PC-3 (cell line): ENCODE data around the gene FARP1. TPM values are rescaled to one million over a fixed set of nuclear protein-coding genes. Genes with fewer than 3 reads are reported as not detected.

Source experiments
- ATAC-seq: fragments of 200-7000 bp; cut with Tn5 transposase; 2 replicates; pipeline ENCODE4 v1.9.1; 2020; ENCODE audit warnings: mild to moderate bottlenecking, moderate library complexity
- BruUV-seq: library from RNA; stranded (reverse); fragments of 400-500 nt; replicated peaks from 2 replicates; lab custom pipeline; 2021; lab: Mats Ljungman, UMichigan
- CTCF ChIA-PET: fragments of 300-600 bp; sonication (Branson Sonifier 250); formaldehyde crosslinking; loops from one replicate; lab custom pipeline; 2022; ENCODE audit warnings: antibody characterized with exemption; lab: Charles Lee
- POLR2A ChIA-PET: fragments of 300-600 bp; sonication (Branson Sonifier 250); formaldehyde crosslinking; loops from one replicate; lab custom pipeline; 2022; ENCODE audit warnings: antibody characterized with exemption; ENCODE audit not compliant: unreplicated experiment; lab: Charles Lee
- DNase-seq: peaks from one replicate; pipeline ENCODE4 v3.0.0-alpha.2; 2015
- H2AFZ ChIP-seq: fragments of 300-600 bp; sonication (generic); 2 replicates; pipeline ENCODE4 v1.6.0; 2016; ENCODE audit warnings: antibody characterized with exemption, low read length
- H3F3A ChIP-seq: fragments of 300-600 bp; sonication (generic); one replicate; pipeline ENCODE4 v1.6.0; 2017; ENCODE audit warnings: antibody characterized with exemption, low read length, control low read depth, mild to moderate bottlenecking; ENCODE audit not compliant: unreplicated experiment
- H3K27ac ChIP-seq: fragments of 300-600 bp; sonication (generic); 2 replicates; pipeline ENCODE4 v1.5.1; 2016; ENCODE audit warnings: mild to moderate bottlenecking, low read length
- H3K27me3 ChIP-seq: fragments of 300-600 bp; sonication (generic); 2 replicates; pipeline ENCODE4 v1.6.1; 2016; ENCODE audit warnings: low read length, mixed read lengths
- H3K36me3 ChIP-seq: fragments of 300-600 bp; sonication (generic); 2 replicates; pipeline ENCODE4 v1.6.1; 2016; ENCODE audit warnings: low read depth, mixed run types, low read length, mixed read lengths
- H3K4me1 ChIP-seq: fragments of 300-600 bp; sonication (generic); 2 replicates; pipeline ENCODE4 v1.5.1; 2016; ENCODE audit warnings: low read length; ENCODE audit not compliant: insufficient read depth
- H3K4me2 ChIP-seq: fragments of 300-600 bp; sonication (generic); 2 replicates; pipeline ENCODE4 v1.6.0; 2016; ENCODE audit warnings: low read length
- H3K4me3 ChIP-seq: fragments of 300-600 bp; sonication (generic); 2 replicates; pipeline ENCODE4 v1.5.1; 2016; ENCODE audit warnings: mild to moderate bottlenecking, low read length, mixed read lengths
- H3K79me2 ChIP-seq: fragments of 300-600 bp; sonication (generic); 2 replicates; pipeline ENCODE4 v1.6.1; 2017; ENCODE audit warnings: low read length, mixed read lengths
- H3K9ac ChIP-seq: fragments of 300-600 bp; sonication (generic); 2 replicates; pipeline ENCODE4 v1.6.0; 2016; ENCODE audit warnings: mild to moderate bottlenecking, low read length
- H3K9me2 ChIP-seq: fragments of 300-600 bp; sonication (generic); replicated peaks from 2 replicates; pipeline ENCODE4 v1.6.1; 2016; ENCODE audit warnings: mixed run types, low read length, mixed read lengths
- H3K9me3 ChIP-seq: fragments of 300-600 bp; sonication (generic); 2 replicates; pipeline ENCODE4 v1.6.1; 2016; ENCODE audit warnings: low read length, mixed read lengths
- H4K20me1 ChIP-seq: fragments of 300-600 bp; sonication (generic); 2 replicates; pipeline ENCODE4 v1.6.1; 2016; ENCODE audit warnings: low read length, mixed read lengths
- EZH2 ChIP-seq: fragments of 300-600 bp; sonication (generic); IDR thresholded peaks from one replicate; pipeline ENCODE4 v1.6.1; 2017; ENCODE audit warnings: antibody characterized with exemption, mild to moderate bottlenecking, low read length; ENCODE audit not compliant: unreplicated experiment
- EZH2phosphoT487 ChIP-seq: fragments of 300-600 bp; sonication (generic); IDR thresholded peaks from 2 replicates; pipeline ENCODE4 v1.6.1; 2018; ENCODE audit warnings: mild to moderate bottlenecking, antibody characterized with exemption, low read length, borderline replicate concordance
- intact Hi-C: fragments of 100-400 bp; cut with micrococcal nuclease; formaldehyde crosslinking; loops from 2 replicates; pipeline ENCODE4 v1.9.0; 2023
- total RNA-seq: library from RNA; depleted of rRNA; stranded (reverse); fragments of >200 nt; gene quantifications from 2 replicates; pipeline ENCODE4 v1.2.3, GENCODE V29; 2014
- TF ChIP-seq, protein P1 (sequence below): fragments of 300-600 bp; sonication (generic); conservative IDR thresholded peaks from 2 replicates; pipeline ENCODE4 v1.5.1; 2017; ENCODE audit warnings: antibody characterized with exemption, low read depth, mild to moderate bottlenecking, low read length

The FARP1 gene
- total RNA-seq, 1 experiment from 2014 or later = 18.2 TPM

DNA sequence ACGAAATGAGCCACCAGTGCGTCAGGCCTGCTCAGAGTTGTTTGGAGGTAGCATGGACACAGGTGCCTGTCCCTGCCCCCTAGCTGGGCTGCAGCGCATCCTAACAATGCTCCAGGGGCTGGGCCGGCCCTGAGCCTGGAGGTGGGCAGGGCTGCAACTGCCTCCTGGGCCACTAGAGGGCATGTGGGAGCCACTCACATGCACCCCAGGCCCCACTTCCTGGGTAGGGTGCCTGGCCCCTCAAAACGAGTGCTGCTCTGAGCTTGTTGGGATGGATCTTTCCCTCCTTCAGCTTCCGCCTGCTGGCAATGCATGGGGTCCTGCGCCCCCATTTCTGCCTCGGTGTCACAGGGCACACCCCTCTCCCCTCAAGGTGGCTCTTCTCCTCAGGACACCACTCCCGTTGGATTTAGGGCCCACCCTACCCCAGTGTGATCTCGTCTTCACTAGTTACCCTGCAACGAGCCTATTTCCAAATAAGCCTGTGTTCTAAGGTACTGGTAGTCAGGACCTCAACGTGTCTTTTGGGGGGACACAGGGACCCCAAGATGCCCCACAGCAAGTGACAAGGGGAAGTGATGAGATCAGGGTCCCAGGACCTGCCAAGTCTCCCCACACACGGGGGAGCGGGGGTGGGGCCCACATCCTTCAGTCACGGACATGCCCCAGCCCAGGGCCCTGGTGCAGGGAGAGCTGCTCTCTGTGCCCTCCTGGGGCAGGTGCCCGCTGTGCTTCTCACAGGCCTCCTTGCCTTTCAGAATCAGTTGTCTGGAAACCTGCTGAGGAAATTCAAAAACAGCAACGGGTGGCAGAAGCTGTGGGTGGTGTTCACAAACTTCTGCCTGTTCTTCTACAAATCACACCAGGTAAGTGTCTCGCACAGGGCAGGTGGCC lies 302.7 kb downstream of the FARP1 start:
- no peak overlapping the region for H2AFZ ChIP-seq
- no peaks in the 10 kb centered on the region for H3F3A ChIP-seq
- H3K27ac ChIP-seq = no peak overlapping the region
- intact Hi-C loops = loop anchor here (1.0 to 10.0 kb wide), 3 partner anchors 129 to 397 kb away; partner anchors contain the start of gene STK24
- H3K36me3 ChIP-seq = peaks cover 8% of the 10 kb centered on the region
- no peaks in the 10 kb centered on the region for H4K20me1 ChIP-seq
- no peaks in the 10 kb centered on the region for H3K79me2 ChIP-seq
- ChIA-PET POLR2A (no interaction called here), CTCF (interaction anchor here (0.7 to 1.2 kb wide), 2 partner anchors 208 to 228 kb away, joined by 3 to 4 read pairs; no protein-coding TSS in a partner anchor)
- BruUV-seq = no TSS peak
- no peak for TF ChIP-seq EZH2phosphoT487
- TF ChIP-seq, protein P1, sequence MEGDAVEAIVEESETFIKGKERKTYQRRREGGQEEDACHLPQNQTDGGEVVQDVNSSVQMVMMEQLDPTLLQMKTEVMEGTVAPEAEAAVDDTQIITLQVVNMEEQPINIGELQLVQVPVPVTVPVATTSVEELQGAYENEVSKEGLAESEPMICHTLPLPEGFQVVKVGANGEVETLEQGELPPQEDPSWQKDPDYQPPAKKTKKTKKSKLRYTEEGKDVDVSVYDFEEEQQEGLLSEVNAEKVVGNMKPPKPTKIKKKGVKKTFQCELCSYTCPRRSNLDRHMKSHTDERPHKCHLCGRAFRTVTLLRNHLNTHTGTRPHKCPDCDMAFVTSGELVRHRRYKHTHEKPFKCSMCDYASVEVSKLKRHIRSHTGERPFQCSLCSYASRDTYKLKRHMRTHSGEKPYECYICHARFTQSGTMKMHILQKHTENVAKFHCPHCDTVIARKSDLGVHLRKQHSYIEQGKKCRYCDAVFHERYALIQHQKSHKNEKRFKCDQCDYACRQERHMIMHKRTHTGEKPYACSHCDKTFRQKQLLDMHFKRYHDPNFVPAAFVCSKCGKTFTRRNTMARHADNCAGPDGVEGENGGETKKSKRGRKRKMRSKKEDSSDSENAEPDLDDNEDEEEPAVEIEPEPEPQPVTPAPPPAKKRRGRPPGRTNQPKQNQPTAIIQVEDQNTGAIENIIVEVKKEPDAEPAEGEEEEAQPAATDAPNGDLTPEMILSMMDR = peak; percentile 80
- no peak for TF ChIP-seq EZH2
- no peak overlapping the region for H3K9ac ChIP-seq
- H3K27me3 ChIP-seq = no peaks in the 10 kb centered on the region
- peaks cover 17% of the 10 kb centered on the region for H3K4me1 ChIP-seq
- no peak overlapping the region for H3K4me3 ChIP-seq
- peak; percentile 72 for DNase-seq
- no peaks in the 10 kb centered on the region for H3K9me3 ChIP-seq
- no peak overlapping the region for H3K4me2 ChIP-seq
- H3K9me2 ChIP-seq = no peaks in the 10 kb centered on the region
- peak; percentile 79 for ATAC-seq

DNA sequence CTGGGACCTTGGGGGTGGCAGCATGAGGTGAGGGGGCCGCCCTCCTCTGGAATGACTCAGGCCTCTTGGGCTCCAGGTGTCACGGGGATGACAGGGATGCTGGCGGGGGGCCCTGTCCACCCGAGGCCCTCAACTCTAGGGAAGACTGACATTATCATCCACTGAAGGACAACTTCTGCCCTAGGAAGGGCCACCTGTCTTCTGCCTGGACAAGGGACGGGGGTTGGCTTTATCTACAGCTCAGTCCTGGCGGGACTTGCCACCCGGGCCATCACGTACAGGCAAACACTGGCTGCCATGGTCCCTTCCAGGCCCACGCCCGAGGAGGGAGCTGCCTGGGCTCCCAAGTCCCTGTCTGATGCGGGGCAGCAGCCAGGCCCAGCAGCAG lies 303.3 kb downstream of the FARP1 start:
- no peaks in the 10 kb centered on the region for H3F3A ChIP-seq
- H3K4me2 ChIP-seq = no peak overlapping the region
- H3K9ac ChIP-seq = no peak overlapping the region
- DNase-seq = no peak
- H3K79me2 ChIP-seq = no peaks in the 10 kb centered on the region
- ChIA-PET CTCF (interaction anchor here (1.2 kb wide), 1 partner anchor 207 kb away, joined by 3 read pairs; no protein-coding TSS in a partner anchor), POLR2A (no interaction called here)
- no peaks in the 10 kb centered on the region for H3K27me3 ChIP-seq
- peaks cover 8% of the 10 kb centered on the region for H3K36me3 ChIP-seq
- no peak for ATAC-seq
- TF ChIP-seq, protein P1 = no peak
- no peak for TF ChIP-seq EZH2
- TF ChIP-seq EZH2phosphoT487 = no peak
- peaks cover 17% of the 10 kb centered on the region for H3K4me1 ChIP-seq
- no TSS peak for BruUV-seq
- H3K9me3 ChIP-seq = no peaks in the 10 kb centered on the region
- H3K9me2 ChIP-seq = no peaks in the 10 kb centered on the region
- H4K20me1 ChIP-seq = no peaks in the 10 kb centered on the region
- intact Hi-C loops = loop anchor here (10.0 kb wide), 1 partner anchor 129 kb away; the partner anchor contains the start of gene STK24
- no peak overlapping the region for H3K27ac ChIP-seq
- no peak overlapping the region for H3K4me3 ChIP-seq
- no peak overlapping the region for H2AFZ ChIP-seq

DNA sequence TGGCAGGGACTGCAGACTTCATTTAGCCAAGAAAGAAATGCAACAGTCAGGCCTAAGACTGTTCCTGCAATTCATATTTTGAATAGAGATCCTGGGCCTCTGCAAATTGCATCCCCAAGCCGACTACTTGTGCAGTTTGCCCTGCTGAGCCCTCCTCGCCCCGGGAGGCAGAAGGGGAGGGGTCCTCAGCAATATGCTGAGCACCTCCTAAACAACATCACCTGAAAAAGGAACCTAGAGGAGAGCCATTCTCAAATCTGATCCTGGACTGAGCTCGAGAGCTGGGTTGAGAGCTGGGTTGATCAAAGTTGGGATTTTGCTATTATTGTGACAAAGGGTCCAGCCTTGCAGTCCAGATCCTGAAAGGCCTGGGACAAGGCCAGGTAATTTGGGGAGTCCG lies 304.2 kb downstream of the FARP1 start:
- ATAC-seq = no peak
- no peaks in the 10 kb centered on the region for H3K9me2 ChIP-seq
- no peak overlapping the region for H2AFZ ChIP-seq
- H3K27ac ChIP-seq = no peak overlapping the region
- no peaks in the 10 kb centered on the region for H3K79me2 ChIP-seq
- H3K9ac ChIP-seq = no peak overlapping the region
- no peaks in the 10 kb centered on the region for H3K9me3 ChIP-seq
- no TSS peak for BruUV-seq
- intact Hi-C loops = loop anchor here (10.0 kb wide), 1 partner anchor 128 kb away; the partner anchor contains the start of gene STK24
- POLR2A ChIA-PET = no interaction called here
- H3K27me3 ChIP-seq = no peaks in the 10 kb centered on the region
- peaks cover 17% of the 10 kb centered on the region for H3K4me1 ChIP-seq
- DNase-seq = no peak
- H3K36me3 ChIP-seq = peaks cover 8% of the 10 kb centered on the region
- H4K20me1 ChIP-seq = no peaks in the 10 kb centered on the region
- TF ChIP-seq EZH2phosphoT487 = no peak
- TF ChIP-seq, protein P1 = no peak
- no peak for TF ChIP-seq EZH2
- H3K4me2 ChIP-seq = no peak overlapping the region
- no peaks in the 10 kb centered on the region for H3F3A ChIP-seq
- CTCF ChIA-PET = no interaction called here
- no peak overlapping the region for H3K4me3 ChIP-seq
